GM12874 (cell line): ENCODE measurements around the gene FILIP1.

Experiments
- CTCF ChIP-seq: IDR thresholded peaks from 2 replicates; pipeline ENCODE4 v1.5.1; 2011; ENCODE audit warnings: low read depth, mild to moderate bottlenecking, control low read depth, low read length, moderate library complexity; ENCODE audit not compliant: insufficient read depth

Gene FILIP1

GRCh38 chr6:75449630-75450206 is 43.9 kb downstream of the FILIP1 start:
- no peak for TF ChIP-seq CTCF

GRCh38 chr6:75446241-75446880 is 47.2 kb downstream of the FILIP1 start:
- no peak for TF ChIP-seq CTCF

GRCh38 chr6:75445738-75446137 is 47.9 kb downstream of the FILIP1 start:
- no peak for TF ChIP-seq CTCF

- TF ChIP-seq CTCF = no peak
These were observed 48.7 kb downstream of the FILIP1 start for GRCh38 chr6:75444899-75445298.

GRCh38 chr6:75438442-75439116 is 55.0 kb downstream of the FILIP1 start:
- TF ChIP-seq CTCF = no peak

- no peak for TF ChIP-seq CTCF
These were observed 55.6 kb downstream of the FILIP1 start for GRCh38 chr6:75438013-75438431.

GRCh38 chr6:75437421-75437891 is 56.1 kb downstream of the FILIP1 start:
- no peak for TF ChIP-seq CTCF
